Activated CD8-positive, alpha-beta memory T cell treated with anti-CD3 and anti-CD28 coated beads, Interleukin-2, amount 50 U/mL, for 1 hour (primary cell): Measurements from ENCODE around the gene RABGAP1L.
"Not testable (repeated sequence)": the region's sequence is repeated elsewhere in the genome, so short reads cannot be mapped to it uniquely, and the experiment has no call there.

ENCODE experiments used
- DNase-seq: peaks from one replicate; pipeline ENCODE4 v3.0.0-alpha.2; 2020; ENCODE audit errors: extremely low read depth

RABGAP1L gene

DNA sequence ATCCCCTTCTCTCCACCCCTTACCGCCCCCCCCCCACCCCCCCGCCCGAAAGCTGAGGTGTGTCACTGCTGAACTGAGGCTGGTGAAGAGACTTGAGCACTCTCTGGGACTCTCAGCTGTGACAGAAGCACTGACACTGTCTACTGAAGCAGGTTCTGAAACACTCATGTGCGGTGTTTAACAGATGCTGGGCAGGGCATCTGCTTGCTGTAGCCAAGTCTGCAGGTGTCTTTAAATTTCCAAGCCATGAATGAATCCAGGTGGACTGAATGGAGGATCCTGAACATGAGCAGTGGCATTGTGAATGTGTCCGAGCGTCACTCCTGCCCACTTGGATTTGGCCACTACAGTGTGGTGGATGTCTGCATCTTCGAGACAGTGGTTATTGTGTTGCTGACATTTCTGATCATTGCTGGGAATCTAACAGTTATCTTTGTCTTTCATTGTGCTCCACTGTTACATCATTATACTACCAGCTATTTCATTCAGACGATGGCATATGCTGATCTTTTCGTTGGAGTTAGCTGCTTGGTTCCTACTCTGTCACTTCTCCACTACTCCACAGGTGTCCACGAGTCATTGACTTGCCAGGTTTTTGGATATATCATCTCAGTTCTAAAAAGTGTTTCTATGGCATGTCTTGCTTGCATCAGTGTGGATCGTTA, 288.7 kb downstream of the RABGAP1L start, which contains the start of gene GPR52:
GPR52 (plus strand) TSS at position 99 of the 665 bp plus-strand sequence; CDS start at position 247, 148 bp downstream.
- DNase-seq: no peak

GRCh38 chr1:174448531-174448883, 289.2 kb downstream of the RABGAP1L start:
- DNase-seq: no peak

- DNase-seq: no peak
Measured at GRCh38 chr1:174448974-174449373, 289.7 kb downstream of the RABGAP1L start.

DNA sequence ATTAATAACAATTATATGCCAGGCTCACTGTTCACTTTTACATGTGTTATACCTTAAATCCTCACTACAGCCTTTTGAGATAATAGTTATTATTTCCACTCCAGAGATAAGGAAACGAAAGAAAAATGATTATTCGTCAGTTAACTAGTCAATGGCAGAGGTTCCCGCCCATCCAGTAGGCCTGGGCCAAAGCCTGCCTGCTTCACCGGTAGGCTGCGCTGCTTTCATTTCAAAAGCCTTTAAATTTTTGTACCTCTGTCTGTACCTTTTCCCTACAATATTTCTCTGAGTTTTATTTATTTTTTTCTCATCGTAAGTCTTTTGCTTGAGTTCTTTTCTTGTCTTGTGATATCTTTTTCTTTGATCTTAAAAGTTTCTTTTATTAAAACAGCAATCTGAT, 292.1 kb downstream of the RABGAP1L start:
- DNase-seq: no peak

DNA sequence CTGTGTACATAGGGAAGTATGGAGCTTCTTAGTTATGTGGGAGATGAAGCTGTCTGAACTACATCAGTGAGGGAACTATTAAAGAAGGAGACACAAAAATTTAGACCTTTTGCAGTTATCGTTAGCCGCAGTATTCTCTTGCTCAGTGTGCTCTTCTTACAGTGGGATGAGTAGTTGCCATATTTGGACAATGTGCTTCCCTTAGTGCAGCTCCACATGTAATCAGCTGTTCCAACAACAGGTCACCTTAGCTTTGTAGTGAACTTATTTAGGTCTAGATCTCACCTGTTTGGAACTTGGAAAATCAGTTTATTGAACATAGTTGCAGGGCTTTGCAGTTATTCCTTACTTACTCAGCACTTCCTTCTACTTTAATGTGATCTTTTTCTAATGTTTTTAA, 306.5 kb downstream of the RABGAP1L start:
- no peak for DNase-seq

GRCh38 chr1:174466607-174467006, 307.3 kb downstream of the RABGAP1L start:
- DNase-seq: no peak

GRCh38 chr1:174469052-174469451, 309.7 kb downstream of the RABGAP1L start:
- DNase-seq: no peak

- DNase-seq: no peak
Measured at GRCh38 chr1:174469687-174470086, 310.4 kb downstream of the RABGAP1L start.

DNA sequence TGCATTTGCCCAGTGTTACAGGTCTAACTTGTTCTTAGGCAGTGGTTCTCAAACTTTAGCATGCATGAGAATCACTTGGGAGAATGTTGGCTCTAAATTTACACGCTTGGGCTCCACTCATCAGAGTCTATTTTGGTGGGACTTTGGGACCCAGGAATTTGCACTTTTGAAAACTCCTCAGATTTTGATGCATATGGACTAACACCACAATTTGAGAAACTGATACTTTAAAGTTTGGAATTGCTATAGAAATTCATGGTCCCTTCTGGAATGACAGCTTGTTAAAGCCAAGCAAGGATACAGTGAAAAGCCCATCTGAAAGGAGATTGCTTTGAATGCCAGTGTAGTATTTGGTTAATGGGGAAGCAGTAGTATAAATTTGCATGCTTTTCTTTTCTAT, 320.0 kb downstream of the RABGAP1L start:
- no peak for DNase-seq

- DNase-seq: no peak
Measured at GRCh38 chr1:174480324-174480723, 321.0 kb downstream of the RABGAP1L start.

DNA sequence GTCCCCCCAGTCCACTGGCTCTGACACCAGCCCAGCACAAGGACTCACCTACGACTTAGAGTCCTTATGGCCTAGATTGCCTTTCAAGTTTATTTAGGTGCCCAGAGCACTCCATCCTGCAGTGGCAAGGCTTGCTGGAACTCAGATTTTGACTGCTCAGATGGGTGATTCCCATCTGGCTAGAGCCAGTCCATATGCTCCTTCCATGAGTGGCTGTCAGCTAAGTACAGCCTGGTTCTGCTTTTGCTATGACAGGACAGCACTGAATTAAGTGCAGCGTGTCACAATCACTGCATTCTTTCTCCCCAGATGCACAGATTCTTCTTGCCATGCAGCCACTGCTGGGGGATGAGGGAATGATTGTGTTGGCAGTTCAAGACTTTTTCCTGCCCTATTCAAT, 332.3 kb downstream of the RABGAP1L start:
- DNase-seq: no peak

GRCh38 chr1:174497478-174497877, 338.2 kb downstream of the RABGAP1L start:
- DNase-seq: no peak

GRCh38 chr1:174516755-174517154, 357.4 kb downstream of the RABGAP1L start:
- not testable (repeated sequence) for DNase-seq

GRCh38 chr1:174519844-174520243, 360.5 kb downstream of the RABGAP1L start:
- no peak for DNase-seq

DNA sequence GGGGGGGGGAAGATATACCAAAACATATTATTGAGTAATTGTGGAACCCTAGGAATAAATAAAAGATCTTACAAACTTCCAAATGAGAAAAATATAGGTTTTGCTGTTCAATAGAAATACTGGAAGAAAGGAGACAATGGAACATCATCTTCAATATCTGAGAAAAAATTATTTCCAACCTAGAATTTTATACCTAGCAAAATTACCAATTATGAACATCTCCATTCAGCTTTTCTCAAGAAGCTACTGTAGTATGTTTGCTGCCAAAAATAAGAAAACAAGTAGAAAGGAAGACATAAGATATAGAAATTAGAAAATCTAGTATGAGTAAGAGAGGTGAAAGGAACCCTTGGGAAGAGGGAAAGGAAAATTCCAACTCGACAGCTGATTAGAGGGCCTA, 372.4 kb downstream of the RABGAP1L start:
- DNase-seq: no peak

- DNase-seq: no peak
Measured at GRCh38 chr1:174534789-174535188, 375.5 kb downstream of the RABGAP1L start.

GRCh38 chr1:174535207-174535606, 375.9 kb downstream of the RABGAP1L start:
- no peak for DNase-seq

DNA sequence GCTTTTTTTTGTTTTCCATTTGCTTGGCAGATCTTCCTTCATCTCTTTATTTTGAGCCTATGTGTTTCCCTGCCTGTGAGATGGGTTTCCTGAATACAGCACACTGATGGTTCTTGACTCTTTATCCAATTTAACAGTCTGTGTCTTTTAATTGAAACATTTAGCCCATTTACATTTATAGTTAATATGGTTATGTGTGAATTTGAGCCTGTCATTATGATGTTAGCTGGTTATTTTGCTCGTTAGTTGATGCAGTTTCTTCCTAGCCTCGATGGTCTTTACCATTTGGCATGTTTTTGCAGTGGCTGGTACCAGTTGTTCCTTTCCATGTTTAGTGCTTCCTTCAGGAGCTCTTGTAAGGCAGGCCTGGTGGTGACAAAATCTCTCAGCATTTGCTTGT, 384.1 kb downstream of the RABGAP1L start:
- DNase-seq: not testable (repeated sequence)

- no peak for DNase-seq
Measured at GRCh38 chr1:174550296-174550695, 391.0 kb downstream of the RABGAP1L start.

- DNase-seq: no peak
Measured at GRCh38 chr1:174556392-174556791, 397.1 kb downstream of the RABGAP1L start.

- DNase-seq: no peak
Measured at GRCh38 chr1:174568551-174568950, 409.2 kb downstream of the RABGAP1L start.

- DNase-seq: no peak
Measured at GRCh38 chr1:174569240-174569639, 409.9 kb downstream of the RABGAP1L start.

GRCh38 chr1:174572771-174573170, 413.5 kb downstream of the RABGAP1L start:
- DNase-seq: no peak

DNA sequence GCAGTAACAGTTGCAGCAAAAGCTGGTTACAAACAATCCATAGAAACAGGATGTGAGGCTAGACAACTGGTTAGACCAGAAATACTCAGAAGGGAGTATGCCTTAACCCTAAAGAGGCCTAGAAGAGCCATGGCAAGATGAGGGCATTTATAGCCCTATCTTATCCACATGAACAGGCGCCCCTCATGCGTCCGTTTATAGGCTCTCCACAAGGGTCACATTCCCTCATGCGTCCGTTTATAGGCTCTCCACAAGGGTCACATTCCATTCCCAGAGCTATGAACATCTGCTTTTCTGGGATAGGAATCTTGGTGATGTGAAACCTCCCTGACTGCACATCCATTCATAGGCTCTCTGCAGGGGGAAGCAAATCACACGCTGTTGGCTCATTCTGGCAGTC, 416.8 kb downstream of the RABGAP1L start:
- DNase-seq: not testable (repeated sequence)
